SKM-1 (cell line): ENCODE results near the gene PDE9A.

Experiments
- DNase-seq: peaks from one replicate; lab custom pipeline; 2025; ENCODE audit not compliant: unreplicated experiment; lab: John Stamatoyannopoulos, UW

The PDE9A gene

DNA sequence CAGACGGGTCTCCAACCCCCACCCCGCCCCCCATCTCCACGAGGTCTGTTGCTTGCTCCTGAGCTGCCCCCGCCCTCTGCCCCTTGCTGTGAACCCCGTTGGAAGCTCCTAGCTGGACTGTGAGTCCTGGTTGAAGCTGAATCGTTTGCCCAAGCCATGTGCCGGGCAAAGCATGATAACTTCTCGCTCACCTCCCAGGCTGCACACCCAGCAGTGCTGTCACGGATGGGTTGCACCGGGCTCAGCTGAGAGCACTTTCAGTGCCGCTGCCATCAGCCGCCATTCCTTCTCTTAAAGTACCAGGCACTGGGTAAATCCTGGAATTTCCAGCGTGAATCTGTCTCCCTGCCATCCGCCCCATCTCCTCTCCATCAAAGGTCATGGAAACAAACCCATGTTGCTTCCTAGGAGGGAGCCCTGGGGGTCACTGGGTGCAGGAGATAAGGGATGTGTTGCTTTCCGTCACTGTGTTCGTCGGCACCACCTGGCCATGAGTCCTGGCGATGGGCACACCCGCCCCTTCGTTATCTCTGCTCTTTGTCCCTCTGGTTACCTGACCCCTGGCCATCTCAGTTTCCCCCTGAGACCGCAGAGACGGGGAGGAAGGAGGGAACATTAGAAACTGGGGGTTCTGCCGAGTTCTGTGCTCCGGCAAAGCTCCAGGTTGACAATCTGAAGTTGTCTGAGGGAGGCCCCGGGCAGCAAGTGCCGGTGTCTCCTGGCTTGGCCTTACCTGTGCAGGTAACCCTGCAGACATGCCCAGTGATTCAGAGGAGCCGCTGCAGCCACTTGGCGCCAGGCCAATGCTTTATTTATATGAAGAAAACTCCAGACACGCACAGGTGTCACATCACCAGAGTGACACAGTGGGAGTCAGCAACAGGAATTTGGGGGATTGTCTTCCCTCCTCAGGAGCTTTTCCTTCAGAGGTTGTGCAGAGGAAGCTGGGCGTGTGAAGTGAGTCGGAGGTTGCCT is 2.7 kb downstream of the PDE9A start:
- DNase-seq: no peak

DNA sequence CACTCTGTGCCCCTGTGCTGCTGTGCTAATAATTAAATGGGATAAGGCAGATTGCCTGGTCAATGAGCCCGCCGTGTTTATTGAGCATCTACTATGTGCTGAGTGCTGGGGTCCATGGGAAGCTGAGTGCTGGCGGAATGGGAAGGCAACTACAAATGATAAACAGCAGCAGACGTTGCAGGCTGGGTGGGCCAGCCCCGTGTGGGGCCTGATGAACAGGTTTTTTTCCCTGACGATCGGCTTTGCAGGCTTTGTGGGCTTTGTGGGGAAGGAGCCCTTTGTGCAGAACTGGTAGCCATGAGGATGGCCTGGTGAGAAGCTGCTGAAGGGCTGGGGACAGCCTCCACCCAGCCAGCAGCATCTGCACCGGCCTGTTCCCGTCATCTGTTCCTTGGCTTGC is 3.5 kb downstream of the PDE9A start:
- no peak for DNase-seq

DNA sequence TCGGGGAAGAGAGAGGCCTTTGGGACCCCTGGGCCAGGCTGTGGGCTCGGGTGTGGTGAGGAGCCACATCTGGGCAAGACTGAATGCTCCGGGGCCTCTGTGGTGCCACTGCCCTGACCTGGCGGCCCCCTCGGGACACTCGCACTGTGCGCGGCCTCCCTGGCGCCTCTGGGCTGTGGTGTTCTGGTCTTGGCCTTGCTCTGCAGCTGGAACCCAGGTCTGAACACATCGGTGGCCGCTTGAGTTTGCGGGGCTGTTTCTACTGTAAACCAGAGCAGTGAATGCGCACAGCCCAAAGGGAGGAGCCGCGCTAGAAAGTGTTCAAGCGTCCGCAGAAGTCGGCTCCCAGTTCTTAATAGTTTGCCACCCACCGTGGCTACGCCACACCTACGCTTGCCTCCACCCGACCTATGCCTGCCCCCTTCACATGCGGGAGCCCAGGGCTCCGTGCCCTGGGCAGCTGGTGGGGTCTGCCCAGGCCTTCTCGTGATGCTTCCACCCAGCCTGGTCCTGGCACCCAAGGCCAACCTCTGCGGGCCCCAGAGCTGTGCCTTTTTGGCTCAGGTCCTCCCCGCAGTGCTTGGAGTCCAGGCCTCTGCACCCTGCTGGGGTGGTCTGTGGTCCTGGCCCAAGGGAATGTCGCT is 4.4 kb downstream of the PDE9A start:
- DNase-seq: no peak

DNA sequence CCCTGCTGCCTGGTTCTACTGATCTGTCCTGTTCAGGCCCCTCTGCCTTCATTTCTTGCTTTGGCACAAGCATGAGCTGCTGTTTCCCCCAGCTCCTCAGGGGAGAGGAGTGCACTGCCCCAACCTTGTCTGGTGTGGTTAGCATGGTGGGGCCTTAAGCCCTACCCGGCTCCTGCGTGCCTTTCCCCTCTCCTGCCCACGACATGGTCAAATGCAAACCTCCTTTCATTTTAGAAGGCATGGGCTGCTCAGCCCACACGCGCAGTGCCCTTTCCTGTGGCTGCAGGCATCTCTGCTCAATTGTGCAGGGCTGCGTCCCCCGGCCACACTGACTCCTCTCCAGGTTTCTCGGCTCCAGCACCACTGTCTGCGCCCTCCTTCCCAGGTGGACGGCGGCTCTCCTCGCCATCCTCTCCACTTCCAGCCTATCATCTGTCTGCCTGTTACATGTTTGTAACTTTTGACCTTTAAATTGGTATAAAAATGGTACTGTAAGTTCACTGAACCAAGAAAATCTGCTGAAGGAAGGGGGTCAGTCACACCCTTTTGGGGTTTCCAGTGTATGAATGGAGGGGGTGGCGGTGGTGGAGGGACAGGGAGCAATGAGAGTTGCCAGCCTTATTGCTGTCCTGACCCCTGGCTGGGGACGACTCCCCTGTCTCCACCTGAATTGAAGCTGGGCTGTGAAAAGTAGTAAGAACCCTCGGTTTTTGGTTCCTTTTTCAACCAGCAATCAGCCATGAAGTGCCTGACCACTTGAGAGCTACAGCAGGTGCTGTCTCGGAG is 5.1 kb downstream of the PDE9A start:
- no peak for DNase-seq

DNA sequence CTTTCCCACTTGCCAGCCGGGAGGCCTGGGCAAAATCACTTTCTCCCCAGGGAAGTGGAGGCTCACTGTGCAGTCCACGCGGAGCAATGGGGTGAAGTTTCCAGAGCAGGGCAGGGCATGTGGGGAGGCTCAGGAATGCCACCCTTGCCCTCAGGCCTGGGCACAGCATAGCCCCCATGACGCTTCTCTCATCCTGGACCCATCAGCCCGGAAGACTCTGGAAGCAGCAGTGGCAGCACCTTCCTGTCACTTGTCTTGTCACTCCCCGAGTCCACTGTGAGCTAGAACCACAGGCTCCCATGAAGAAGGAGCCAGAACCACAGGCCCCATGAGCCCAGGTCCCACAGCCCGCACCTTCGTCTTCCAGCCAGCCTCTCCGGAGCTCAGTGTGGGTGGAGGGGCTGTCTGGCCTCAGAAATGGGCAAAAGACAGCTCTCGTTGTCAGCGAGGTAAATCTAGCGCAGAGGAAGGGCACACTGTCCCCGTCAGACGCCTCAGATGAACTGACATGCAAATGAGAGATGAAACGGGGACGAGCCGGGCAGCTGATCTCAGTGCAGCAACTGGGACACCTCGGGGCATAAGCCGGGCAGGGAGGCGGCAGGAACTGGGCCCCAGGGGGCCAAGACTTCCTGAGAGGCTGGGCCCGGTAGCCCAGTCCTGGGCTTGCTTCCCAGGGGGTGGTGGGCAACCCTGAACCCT is 6.1 kb downstream of the PDE9A start:
- DNase-seq: no peak

DNA sequence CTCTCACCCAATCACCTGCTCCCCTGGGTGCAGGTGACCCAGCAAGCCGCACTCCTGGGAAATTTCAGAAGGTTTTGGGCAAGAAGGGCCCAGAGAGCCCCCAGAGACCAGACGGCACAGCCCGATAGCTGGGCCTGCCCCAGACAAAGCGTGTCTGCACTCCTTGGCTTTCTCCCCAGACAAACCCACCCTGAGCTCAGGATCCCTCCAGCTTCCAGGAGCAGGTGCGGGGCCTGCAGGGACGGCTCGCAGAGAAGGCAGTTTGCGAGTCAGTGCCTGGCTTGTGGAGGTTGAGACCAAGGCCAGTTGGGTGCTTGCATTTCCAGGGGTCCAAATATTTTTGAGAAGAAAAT is 6.7 kb downstream of the PDE9A start:
- no peak for DNase-seq

DNA sequence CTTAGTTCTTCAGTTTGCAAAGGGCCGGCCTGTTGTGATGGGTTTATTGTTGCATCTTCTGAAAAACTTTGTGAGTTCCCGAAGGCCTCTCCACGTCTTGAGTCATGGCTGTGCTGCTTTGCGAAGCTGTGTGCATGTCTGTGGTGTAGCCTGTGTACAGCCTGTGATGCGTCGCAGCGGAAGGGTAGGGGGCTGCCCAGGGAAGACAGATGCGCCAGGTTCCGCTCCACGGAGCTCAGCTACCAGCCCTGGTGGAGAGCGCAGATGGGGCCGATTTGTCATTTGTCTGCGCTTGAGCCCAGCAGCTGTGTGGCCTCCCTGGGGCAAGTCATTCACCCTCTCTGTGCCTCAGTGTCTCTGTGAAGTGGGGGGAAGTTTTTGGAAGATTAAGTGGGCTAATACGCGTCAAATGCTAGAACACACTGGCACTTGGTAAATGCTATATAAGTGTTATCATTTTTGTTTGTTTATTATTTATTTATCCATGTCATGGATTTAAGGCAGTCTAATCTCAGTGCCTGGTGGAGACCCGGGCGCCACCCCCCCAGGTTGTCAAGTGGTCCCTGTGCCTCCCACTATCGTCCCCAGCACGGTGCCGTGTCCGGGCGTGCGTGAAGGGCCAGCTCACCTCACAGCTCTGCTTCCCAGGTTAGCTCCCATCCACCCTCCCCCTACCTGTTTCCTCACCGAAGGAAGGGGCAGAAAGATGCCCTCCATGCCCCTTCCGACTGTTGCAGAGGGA is 8.4 kb downstream of the PDE9A start:
- no peak for DNase-seq

DNA sequence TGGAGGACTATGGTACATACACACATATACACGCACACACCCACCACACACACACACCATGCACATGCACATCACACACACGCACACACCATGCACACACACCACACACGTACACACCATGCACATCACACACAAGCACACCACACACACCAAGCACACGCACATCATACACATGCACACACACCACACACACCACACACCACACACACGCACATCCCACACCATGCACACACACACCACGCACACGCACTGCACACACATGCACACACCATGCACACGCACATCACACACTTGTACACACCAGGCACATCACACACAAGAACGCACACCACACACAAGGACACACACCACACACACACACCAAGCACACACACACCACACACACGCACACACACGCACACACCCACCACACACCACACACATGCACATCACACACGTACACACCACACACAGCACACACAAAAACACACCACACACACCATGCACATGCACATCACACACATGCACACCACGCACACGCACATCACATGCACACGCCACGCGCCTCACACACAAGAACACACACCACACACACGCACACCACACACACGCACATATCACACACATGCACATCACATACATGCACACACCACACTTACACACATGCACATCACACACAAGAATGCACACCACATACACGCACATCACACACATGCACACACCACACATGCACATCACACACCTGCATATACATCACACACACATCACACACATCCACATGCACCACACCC is 9.2 kb downstream of the PDE9A start:
- no peak for DNase-seq

DNA sequence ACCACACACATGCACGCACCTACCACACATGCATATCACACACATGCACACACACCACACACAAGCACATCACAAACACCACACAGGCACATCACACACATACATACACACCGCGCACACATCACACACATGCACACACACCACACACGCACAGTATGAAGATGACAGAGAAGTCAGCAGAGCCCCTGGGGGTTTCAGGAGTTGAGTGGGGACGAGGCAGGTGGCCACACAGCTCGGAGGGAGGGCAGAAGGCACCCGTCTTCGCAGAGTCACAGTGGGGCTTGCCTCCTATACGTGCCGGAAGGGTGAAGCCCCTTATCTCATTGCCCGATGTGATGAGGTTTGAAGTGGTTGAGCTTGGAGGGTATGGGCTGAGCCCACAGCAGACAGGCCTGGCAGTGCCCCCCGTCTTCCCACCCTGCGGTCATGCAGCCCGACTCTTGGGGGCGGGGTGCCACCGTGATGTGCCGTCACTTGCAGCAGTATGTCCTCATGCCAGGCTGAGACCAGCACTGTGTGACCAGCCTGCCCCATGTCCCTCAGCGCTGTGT is 9.9 kb downstream of the PDE9A start:
- DNase-seq: no peak

DNA sequence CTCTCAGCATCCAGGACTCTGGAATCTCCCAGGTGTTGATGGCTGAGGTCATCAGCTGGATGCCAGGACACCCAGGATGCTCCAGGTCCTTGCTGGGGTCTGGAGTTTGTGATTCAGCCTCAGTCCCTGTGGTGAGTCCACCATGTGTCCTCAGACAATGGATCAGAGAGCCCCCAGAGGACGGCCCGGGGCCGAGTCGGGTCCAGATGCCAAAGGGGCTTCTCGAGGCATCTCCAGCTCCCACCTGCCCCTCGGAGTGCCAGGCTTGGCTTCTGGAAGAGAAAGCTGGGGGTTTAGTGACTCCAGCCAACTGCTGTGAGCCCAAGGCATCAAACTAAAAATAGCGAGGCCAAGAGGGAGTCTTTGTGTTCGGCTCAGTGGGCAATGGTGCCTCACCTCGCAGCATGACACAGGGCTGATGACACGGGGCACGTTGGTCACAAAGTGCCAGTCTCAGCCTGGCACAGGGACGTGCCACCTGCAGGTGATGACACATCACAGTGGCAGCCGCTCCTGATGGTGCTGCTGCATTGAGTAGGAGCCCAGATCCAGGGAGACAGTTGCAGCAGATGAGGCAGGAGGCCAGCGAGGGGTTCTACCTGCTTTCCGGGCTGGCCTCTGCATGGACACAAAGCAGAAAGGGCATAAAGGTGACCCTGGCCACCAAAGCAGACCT is 10.6 kb downstream of the PDE9A start:
- no peak for DNase-seq

DNA sequence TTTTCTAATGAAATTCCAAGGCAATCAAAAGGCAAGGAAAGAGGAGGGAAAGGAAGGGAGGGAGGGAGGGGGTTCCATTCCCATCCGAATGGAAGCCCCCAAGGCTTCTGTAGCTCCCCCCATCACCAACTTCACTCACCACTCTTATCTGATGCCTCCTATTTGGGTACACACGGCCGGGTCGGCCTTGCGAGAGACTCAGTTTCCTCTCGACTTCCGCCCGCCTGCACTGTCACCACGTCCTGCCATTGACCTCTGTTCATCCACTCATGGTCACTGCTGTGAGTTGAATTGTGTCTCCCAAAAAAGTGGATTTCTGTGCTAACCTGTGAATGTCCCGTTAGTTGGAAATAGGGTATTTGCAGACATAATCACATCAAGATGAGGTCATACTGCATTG is 11.2 kb downstream of the PDE9A start:
- no peak for DNase-seq

DNA sequence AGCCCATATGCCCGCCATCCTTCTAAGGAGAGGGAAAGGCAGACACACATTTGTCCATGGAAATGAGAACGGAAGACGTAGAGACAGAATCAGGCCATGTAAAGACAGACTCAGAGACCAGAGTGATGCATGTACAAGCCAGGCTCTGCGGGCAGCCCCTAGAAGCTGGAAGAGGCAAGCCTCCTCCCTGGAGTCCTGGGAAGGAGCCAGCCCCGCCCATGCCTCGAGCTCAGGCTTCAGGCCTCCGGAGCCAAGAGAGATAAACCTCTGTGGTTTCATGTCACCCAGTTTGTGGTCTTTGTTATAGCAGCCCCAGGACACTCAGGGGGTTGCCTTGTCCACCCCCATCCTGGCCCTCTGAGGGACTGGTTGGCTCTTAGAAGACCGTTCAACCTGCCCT is 11.6 kb downstream of the PDE9A start:
- no peak for DNase-seq

DNA sequence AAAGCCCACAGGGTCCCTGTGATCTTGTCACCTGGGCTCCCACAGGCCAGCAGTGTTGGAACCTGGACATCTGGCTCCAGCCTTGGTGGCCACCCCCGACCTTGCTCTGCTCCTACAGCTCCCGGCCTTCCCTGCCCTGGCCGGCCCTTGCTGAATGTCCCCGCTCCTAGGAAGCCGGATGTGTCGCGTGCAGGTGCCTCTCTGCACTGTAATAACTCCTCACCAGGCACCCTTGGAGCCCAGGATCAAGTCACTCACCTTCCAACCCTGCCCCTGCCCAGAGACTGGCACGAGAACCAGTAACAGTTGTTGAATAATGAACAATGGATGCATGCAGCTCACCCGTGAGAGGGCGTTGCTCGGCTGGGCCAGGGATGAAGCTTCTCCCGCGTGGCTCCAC is 12.1 kb downstream of the PDE9A start:
- no peak for DNase-seq

DNA sequence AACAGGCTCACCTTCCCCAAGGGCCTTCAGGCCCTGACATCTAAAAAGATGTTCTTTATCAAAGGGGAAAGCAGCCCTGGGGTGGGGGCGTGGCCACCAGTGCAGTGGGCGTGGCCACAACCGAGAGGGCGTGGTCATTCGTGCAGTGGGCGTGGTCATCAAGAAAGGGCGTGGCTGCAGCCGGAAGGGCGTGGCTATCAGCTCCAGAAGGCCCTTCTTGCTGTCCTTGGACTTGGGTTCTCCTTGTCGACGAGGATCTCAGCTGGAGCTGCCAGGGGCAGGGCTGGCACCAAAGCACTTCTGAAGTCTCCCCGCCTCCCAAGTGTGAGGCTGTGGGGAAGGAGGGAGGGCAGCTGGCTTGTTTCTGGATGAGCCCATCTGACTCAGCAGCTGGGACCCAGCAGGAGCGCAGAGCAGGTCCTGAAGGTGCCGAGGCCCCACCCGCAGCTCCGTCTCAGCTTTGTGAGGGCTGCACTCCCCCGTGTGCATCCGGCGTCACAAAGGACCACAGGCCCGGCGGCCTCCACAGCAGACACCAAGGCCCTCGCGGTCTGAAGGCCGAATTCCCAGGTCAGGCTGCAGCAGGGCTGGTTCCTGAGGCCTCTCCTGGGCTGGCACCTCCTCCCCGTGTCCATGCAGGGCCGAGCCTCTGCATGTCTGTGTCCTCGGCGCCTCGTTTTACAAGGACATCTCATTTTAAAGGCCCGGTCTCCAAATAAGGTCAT is 12.8 kb downstream of the PDE9A start:
- no peak for DNase-seq

DNA sequence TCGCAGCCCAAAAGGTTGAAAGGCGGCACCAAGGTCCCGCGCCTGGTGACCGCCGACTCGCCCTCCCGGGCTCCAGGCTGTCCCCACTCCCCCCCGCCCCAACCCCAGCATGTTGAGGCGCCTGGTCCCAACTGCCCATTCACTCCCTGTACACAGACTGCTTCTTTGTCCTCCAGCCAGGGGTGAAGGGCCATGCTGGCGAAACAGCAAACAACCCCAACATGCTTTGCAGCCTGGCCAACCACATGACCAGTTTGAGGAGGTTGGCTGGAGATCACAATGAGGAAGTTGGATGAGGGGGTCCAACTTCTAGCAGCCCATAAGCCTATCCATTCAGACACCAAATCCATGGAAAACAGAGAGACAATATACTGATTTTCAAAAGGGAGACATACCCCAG is 13.5 kb downstream of the PDE9A start:
- DNase-seq: no peak

DNA sequence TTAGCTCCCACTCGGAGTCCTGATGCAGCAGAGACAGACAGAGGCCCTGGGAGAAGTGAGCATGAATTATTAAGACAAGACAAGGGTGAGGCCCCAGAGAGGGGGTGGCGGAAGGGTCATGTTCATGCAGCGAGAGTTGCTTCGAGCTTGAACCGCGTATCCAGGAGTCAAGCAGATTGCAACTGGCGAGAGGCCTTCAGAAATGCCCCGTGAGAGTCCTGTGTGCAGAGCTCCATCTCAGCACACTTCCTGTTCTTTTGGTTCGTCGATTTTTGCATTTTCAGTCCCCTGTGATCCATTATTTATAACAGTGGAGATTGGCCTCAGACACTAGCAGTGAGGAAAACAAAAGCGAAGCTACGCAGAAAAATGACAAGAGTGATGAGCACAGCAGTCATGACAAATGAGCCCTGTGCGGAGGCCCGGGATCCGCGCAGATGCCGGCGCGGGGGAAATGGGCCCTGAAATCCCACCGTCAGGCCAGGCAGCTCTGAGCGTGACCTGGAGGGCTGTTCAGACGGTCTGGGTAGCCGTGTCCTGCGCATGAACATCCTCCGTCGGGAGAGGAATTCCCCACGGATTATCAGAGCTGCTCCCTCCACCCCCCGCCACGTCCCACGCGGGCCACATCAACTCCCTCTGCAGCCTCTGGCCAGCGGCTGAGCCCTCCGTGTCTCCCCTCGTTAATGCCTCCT is 15.0 kb downstream of the PDE9A start:
- no peak for DNase-seq

DNA sequence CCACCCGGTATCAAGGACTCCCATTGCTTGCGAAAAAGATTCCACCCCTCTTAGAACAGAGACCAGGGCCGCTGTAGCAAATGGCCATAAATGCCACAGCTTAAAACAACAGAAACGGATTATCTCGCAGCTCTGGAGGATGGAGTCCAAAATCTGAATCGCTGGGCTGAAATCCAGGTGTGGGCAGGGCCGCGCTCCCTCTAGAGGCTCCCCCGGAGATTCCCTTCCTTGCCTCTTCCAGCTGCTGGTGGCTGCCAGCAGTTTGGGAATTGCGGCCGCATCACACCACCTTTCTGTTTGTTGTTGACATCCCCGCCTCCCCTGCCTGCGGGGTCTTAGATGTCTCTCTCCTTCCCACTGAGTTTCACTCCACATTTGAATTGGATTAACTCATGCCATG is 15.6 kb downstream of the PDE9A start:
- DNase-seq: no peak
